IMR-90 (cell line): Measurements from ENCODE around the gene PALM3. TPM values are rescaled to one million over a fixed set of nuclear protein-coding genes. Genes with fewer than 3 reads are reported as not detected.

Source experiments
- CEBPB ChIP-seq: IDR thresholded peaks from 2 replicates; pipeline ENCODE4 v1.6.1; 2012; ENCODE audit warnings: low read depth, low read length, improper control_type of control experiment
- polyA plus RNA-seq, 3 experiments: library from polyadenylated mRNA; depleted of rRNA; stranded (reverse); fragments of >200 nt; gene quantifications; 2 replicates each; pipeline ENCODE4 v1.2.3, GENCODE V29; 2012; ENCODE audit warnings: low replicate concordance in 1 of 3
- total RNA-seq: library from RNA; depleted of rRNA; stranded (reverse); fragments of >200 nt; gene quantifications from 2 replicates; pipeline ENCODE4 v1.2.3, GENCODE V29; 2012
- TF ChIP-seq, protein P1 (sequence below): fragments of 150-350 bp; IDR thresholded peaks from 2 replicates; pipeline ENCODE4 v1.6.1; 2016; ENCODE audit warnings: low read depth, mild to moderate bottlenecking, low read length, moderate library complexity, borderline replicate concordance

Gene PALM3
- total and polyA plus RNA-seq, 2 of the 4 experiments (the other 2 are of a cell fraction) = 0.18 to 0.84 TPM

DNA sequence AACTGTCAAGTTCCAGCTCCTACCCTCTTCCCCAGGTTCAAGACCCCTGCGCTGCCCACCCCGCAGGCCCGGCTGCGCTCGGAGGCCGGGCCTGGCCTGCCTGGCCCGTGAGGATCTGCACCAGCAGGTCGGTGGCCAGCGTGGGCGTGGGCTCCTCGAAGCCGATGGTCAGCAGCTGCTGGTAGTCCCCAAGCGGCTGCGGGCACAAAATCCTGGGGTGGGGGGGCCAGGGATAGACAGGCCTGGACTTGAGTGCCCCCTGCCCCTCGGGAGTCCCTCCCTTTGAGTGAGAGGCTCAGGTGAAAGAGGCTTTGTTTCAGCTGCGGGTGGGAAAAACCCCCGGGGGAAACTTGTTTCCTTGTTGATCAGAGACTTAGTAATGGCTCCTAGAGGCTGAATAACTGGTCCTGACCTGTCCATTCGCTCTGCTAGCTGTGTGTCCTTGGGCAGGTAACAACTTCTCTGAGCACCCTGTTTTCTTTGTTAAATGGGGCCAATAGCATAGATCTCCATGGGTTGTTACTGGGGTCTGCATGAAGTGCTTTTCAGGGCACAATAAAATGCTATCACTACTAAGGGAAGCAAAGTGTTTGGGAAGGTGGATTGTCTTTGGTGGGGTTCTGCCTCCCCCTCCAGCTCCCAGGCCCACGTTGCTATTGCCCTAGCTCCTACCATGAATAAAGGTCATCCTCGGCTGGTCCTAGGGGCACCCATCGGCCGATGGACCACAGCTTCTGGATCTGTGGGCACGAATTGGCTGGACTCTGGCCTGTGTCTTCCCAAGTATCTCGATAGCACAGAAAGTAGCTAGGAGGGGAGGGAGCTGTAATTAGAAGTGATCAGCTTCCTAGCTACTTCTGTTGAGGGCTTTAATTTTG is 20.2 kb upstream of the PALM3 start (continued):
- TF ChIP-seq, protein P1, sequence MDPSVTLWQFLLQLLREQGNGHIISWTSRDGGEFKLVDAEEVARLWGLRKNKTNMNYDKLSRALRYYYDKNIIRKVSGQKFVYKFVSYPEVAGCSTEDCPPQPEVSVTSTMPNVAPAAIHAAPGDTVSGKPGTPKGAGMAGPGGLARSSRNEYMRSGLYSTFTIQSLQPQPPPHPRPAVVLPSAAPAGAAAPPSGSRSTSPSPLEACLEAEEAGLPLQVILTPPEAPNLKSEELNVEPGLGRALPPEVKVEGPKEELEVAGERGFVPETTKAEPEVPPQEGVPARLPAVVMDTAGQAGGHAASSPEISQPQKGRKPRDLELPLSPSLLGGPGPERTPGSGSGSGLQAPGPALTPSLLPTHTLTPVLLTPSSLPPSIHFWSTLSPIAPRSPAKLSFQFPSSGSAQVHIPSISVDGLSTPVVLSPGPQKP = no peak
- TF ChIP-seq CEBPB = no peak
